Neural progenitor cell (in vitro differentiated cells): ENCODE data around the gene TMEM127. TPM values are rescaled to one million over a fixed set of nuclear protein-coding genes. Genes with fewer than 3 reads are reported as not detected.

ENCODE experiments used
- DNase-seq: peaks from one replicate; pipeline ENCODE4 v3.0.0-alpha.2; 2016; ENCODE audit warnings: low spot score
- H2AFZ ChIP-seq: fragments of 200-600 bp; sonication (generic); replicated peaks from 2 replicates; pipeline ENCODE4 v1.6.1; 2016; ENCODE audit warnings: antibody characterized with exemption
- H3F3A ChIP-seq: fragments of 200-600 bp; sonication (generic); 2 replicates; pipeline ENCODE4 v1.6.1; 2016; ENCODE audit warnings: antibody characterized with exemption, low read depth
- H3K27ac ChIP-seq: fragments of 200-600 bp; sonication (generic); 2 replicates; pipeline ENCODE4 v1.5.1; 2016; ENCODE audit warnings: mild to moderate bottlenecking
- H3K27me3 ChIP-seq: fragments of 200-600 bp; sonication (generic); 2 replicates; pipeline ENCODE4 v1.6.1; 2016; ENCODE audit warnings: mild to moderate bottlenecking, moderate library complexity
- H3K36me3 ChIP-seq: fragments of 200-600 bp; sonication (generic); 2 replicates; pipeline ENCODE4 v1.5.1; 2016
- H3K4me1 ChIP-seq: fragments of 200-600 bp; sonication (generic); 2 replicates; pipeline ENCODE4 v1.6.1; 2016; ENCODE audit warnings: mixed run types
- H3K4me2 ChIP-seq: fragments of 200-600 bp; sonication (generic); 2 replicates; pipeline ENCODE4 v1.6.1; 2016
- H3K4me3 ChIP-seq: fragments of 200-600 bp; sonication (generic); 2 replicates; pipeline ENCODE4 v1.5.1; 2016
- H3K79me2 ChIP-seq: fragments of 200-600 bp; sonication (generic); 2 replicates; pipeline ENCODE4 v1.6.1; 2016; ENCODE audit warnings: low read depth
- H3K9ac ChIP-seq: fragments of 200-600 bp; sonication (generic); 2 replicates; pipeline ENCODE4 v1.6.1; 2016
- H3K9me3 ChIP-seq: fragments of 200-600 bp; sonication (generic); 2 replicates; pipeline ENCODE4 v1.5.1; 2016; ENCODE audit warnings: low read depth
- H4K20me1 ChIP-seq: fragments of 200-600 bp; sonication (generic); 2 replicates; pipeline ENCODE4 v1.6.1; 2016; ENCODE audit warnings: low read depth
- H3K27ac Mint-ChIP-seq: 3 replicates; pipeline ENCODE4 v1.8.0; 2021; ENCODE audit warnings: mixed read lengths
- H3K27me3 Mint-ChIP-seq: 2 replicates; pipeline ENCODE4 v1.8.0; 2022; ENCODE audit warnings: low read depth, mild to moderate bottlenecking, inconsistent platforms, moderate library complexity, mixed read lengths; ENCODE audit not compliant: insufficient read depth
- H3K36me3 Mint-ChIP-seq: 3 replicates; pipeline ENCODE4 v1.8.0; 2021; ENCODE audit warnings: mixed read lengths
- H3K4me1 Mint-ChIP-seq: 3 replicates; pipeline ENCODE4 v1.8.0; 2021; ENCODE audit warnings: mixed read lengths
- H3K4me3 Mint-ChIP-seq: 3 replicates; pipeline ENCODE4 v1.8.0; 2021; ENCODE audit warnings: mild to moderate bottlenecking, moderate library complexity, mixed read lengths
- H3K9me3 Mint-ChIP-seq: 3 replicates; pipeline ENCODE4 v1.8.0; 2020; ENCODE audit warnings: mixed read lengths
- CTCF ChIP-seq: fragments of 200-600 bp; sonication (generic); IDR thresholded peaks from 2 replicates; pipeline ENCODE4 v1.5.1; 2017; ENCODE audit warnings: antibody characterized with exemption, mild to moderate bottlenecking
- EZH2 ChIP-seq: fragments of 200-600 bp; sonication (generic); IDR thresholded peaks from 2 replicates; pipeline ENCODE4 v1.6.1; 2017; ENCODE audit warnings: antibody characterized with exemption, mild to moderate bottlenecking, moderate library complexity
- EZH2phosphoT487 ChIP-seq: fragments of 200-600 bp; sonication (generic); IDR thresholded peaks from 2 replicates; pipeline ENCODE4 v1.6.1; 2017; ENCODE audit warnings: antibody characterized with exemption
- total RNA-seq: library from RNA; depleted of rRNA; stranded (reverse); fragments of >200 nt; gene quantifications from 2 replicates; pipeline ENCODE4 v1.2.3, GENCODE V29; 2015; ENCODE audit warnings: low replicate concordance

Gene TMEM127
- total RNA-seq, 1 donor from 2014 or later = 9.1 TPM

- peaks cover 10% of the 10 kb centered on the region for H3K36me3 Mint-ChIP-seq
- H3K9me3 Mint-ChIP-seq = no peaks in the 10 kb centered on the region
- peaks cover 2% of the 10 kb centered on the region for H3F3A ChIP-seq
- H3K9ac ChIP-seq = no peak overlapping the region
- peaks cover 2% of the 10 kb centered on the region for H3K27me3 Mint-ChIP-seq
- H3K4me2 ChIP-seq = no peak overlapping the region
- H3K27me3 ChIP-seq = no peaks in the 10 kb centered on the region
- H3K36me3 ChIP-seq = no peaks in the 10 kb centered on the region
- H3K4me1 ChIP-seq = no peaks in the 10 kb centered on the region
- H3K4me3 ChIP-seq = no peak overlapping the region
- no peaks in the 10 kb centered on the region for H4K20me1 ChIP-seq
- no peak overlapping the region for H3K27ac ChIP-seq
- no peaks in the 10 kb centered on the region for H3K79me2 ChIP-seq
- no peaks in the 10 kb centered on the region for H3K9me3 ChIP-seq
- TF ChIP-seq CTCF (no peak), EZH2phosphoT487 (no peak), EZH2 (no peak)
- H2AFZ ChIP-seq = no peak overlapping the region
- H3K4me3 Mint-ChIP-seq = no peak overlapping the region
- peaks cover 10% of the 10 kb centered on the region for H3K4me1 Mint-ChIP-seq
- H3K27ac Mint-ChIP-seq = peak overlapping the region; percentile 10
- peak; percentile 73 for DNase-seq
These were observed 14.0 kb downstream of the TMEM127 start for GRCh38 chr2:96251721-96252292.

GRCh38 chr2:96250188-96250587 is 15.6 kb downstream of the TMEM127 start:
- no peak overlapping the region for H3K4me2 ChIP-seq
- no peak overlapping the region for H3K4me3 ChIP-seq
- H3K36me3 Mint-ChIP-seq = peaks cover 9% of the 10 kb centered on the region
- peaks cover 10% of the 10 kb centered on the region for H3K4me1 Mint-ChIP-seq
- H3F3A ChIP-seq = peaks cover 2% of the 10 kb centered on the region
- H3K9me3 Mint-ChIP-seq = no peaks in the 10 kb centered on the region
- H2AFZ ChIP-seq = no peak overlapping the region
- no peak overlapping the region for H3K27ac ChIP-seq
- H3K9me3 ChIP-seq = no peaks in the 10 kb centered on the region
- H3K4me1 ChIP-seq = no peaks in the 10 kb centered on the region
- no peak overlapping the region for H3K27ac Mint-ChIP-seq
- no peak for TF ChIP-seq CTCF
- no peak for TF ChIP-seq EZH2phosphoT487
- TF ChIP-seq EZH2 = no peak
- H3K27me3 ChIP-seq = no peaks in the 10 kb centered on the region
- H4K20me1 ChIP-seq = no peaks in the 10 kb centered on the region
- peaks cover 2% of the 10 kb centered on the region for H3K27me3 Mint-ChIP-seq
- DNase-seq = no peak
- no peaks in the 10 kb centered on the region for H3K36me3 ChIP-seq
- no peak overlapping the region for H3K4me3 Mint-ChIP-seq
- no peak overlapping the region for H3K9ac ChIP-seq
- H3K79me2 ChIP-seq = no peaks in the 10 kb centered on the region

- no peak overlapping the region for H2AFZ ChIP-seq
- H3K4me1 Mint-ChIP-seq = peaks cover 10% of the 10 kb centered on the region
- H3K36me3 ChIP-seq = no peaks in the 10 kb centered on the region
- H3K9me3 ChIP-seq = no peaks in the 10 kb centered on the region
- no peak overlapping the region for H3K9ac ChIP-seq
- H3K4me1 ChIP-seq = no peaks in the 10 kb centered on the region
- H3K79me2 ChIP-seq = no peaks in the 10 kb centered on the region
- H3K27me3 Mint-ChIP-seq = peaks cover 2% of the 10 kb centered on the region
- no peak for DNase-seq
- no peak overlapping the region for H3K4me3 Mint-ChIP-seq
- H3K27me3 ChIP-seq = no peaks in the 10 kb centered on the region
- TF ChIP-seq EZH2phosphoT487 (no peak), CTCF (no peak)
- H3K4me2 ChIP-seq = no peak overlapping the region
- H4K20me1 ChIP-seq = no peaks in the 10 kb centered on the region
- no peaks in the 10 kb centered on the region for H3K9me3 Mint-ChIP-seq
- peaks cover 2% of the 10 kb centered on the region for H3F3A ChIP-seq
- H3K27ac ChIP-seq = no peak overlapping the region
- peak overlapping the region; percentile 34 for H3K27ac Mint-ChIP-seq
- no peak overlapping the region for H3K4me3 ChIP-seq
- H3K36me3 Mint-ChIP-seq = peaks cover 9% of the 10 kb centered on the region
These were observed 16.1 kb downstream of the TMEM127 start for GRCh38 chr2:96249654-96250053.
